HFFc6 (cell line): Measurements from ENCODE around the gene FAM162A. TPM values are rescaled to one million over a fixed set of nuclear protein-coding genes. Genes with fewer than 3 reads are reported as not detected.

Experiments
- DNase-seq: peaks from one replicate; pipeline ENCODE4 v3.0.0-alpha.2; 2018
- H3K27ac Mint-ChIP-seq: 2 replicates; pipeline ENCODE4 v1.8.0; 2020; ENCODE audit warnings: mild to moderate bottlenecking, mixed read lengths
- H3K27me3 Mint-ChIP-seq: 2 replicates; pipeline ENCODE4 v1.8.0; 2021; ENCODE audit warnings: mild to moderate bottlenecking, moderate library complexity, mixed read lengths; ENCODE audit not compliant: insufficient read depth
- H3K36me3 Mint-ChIP-seq: 2 replicates; pipeline ENCODE4 v1.8.0; 2021; ENCODE audit warnings: low read depth, mixed read lengths
- H3K4me1 Mint-ChIP-seq: 2 replicates; pipeline ENCODE4 v1.8.0; 2020; ENCODE audit warnings: low read depth, mixed read lengths
- H3K4me3 Mint-ChIP-seq: 2 replicates; pipeline ENCODE4 v1.8.0; 2020; ENCODE audit warnings: mild to moderate bottlenecking, moderate library complexity, mixed read lengths
- H3K9me3 Mint-ChIP-seq: 2 replicates; pipeline ENCODE4 v1.8.0; 2020; ENCODE audit warnings: mild to moderate bottlenecking, mixed read lengths
- CTCF ChIP-seq: fragments of 200-600 bp; sonication (generic); IDR thresholded peaks from 2 replicates; pipeline ENCODE4 v1.5.0; 2021; ENCODE audit warnings: antibody characterized with exemption, mild to moderate bottlenecking
- total RNA-seq, 6 experiments: library from RNA; stranded (reverse); fragmentation: NEBNext Ultra II Directional; extraction: Animal tissue kit (Norgen Biotek cat#: 25700); gene quantifications; 2 replicates in 1 of 6; 3 replicates in 5 of 6; pipeline ENCODE4 v1.2.3, GENCODE V29; 2021

FAM162A gene
- total RNA-seq, 6 experiments from 2014 or later: 28.4 to 37.5 (median 31.5) TPM

GRCh38 chr3:122389197-122389596 is 5.2 kb downstream of the FAM162A start:
- Mint-ChIP-seq H3K4me3 (no peak overlapping the region), H3K27ac (no peak overlapping the region), H3K9me3 (no peaks in the 10 kb centered on the region), H3K4me1 (peaks cover 25% of the 10 kb centered on the region), H3K36me3 (peaks cover 4% of the 10 kb centered on the region; the same call in 1 of the 2 replicates), H3K27me3 (no peaks in the 10 kb centered on the region)
- TF ChIP-seq CTCF: no peak
- DNase-seq: no peak

- Mint-ChIP-seq H3K27me3 (no peaks in the 10 kb centered on the region), H3K36me3 (peaks cover 4% of the 10 kb centered on the region; the same call in 1 of the 2 replicates), H3K4me1 (peaks cover 28% of the 10 kb centered on the region), H3K27ac (no peak overlapping the region), H3K9me3 (no peaks in the 10 kb centered on the region), H3K4me3 (no peak overlapping the region)
- TF ChIP-seq CTCF: no peak
- DNase-seq: no peak
These were observed 5.9 kb downstream of the FAM162A start for GRCh38 chr3:122389892-122390291.

DNA sequence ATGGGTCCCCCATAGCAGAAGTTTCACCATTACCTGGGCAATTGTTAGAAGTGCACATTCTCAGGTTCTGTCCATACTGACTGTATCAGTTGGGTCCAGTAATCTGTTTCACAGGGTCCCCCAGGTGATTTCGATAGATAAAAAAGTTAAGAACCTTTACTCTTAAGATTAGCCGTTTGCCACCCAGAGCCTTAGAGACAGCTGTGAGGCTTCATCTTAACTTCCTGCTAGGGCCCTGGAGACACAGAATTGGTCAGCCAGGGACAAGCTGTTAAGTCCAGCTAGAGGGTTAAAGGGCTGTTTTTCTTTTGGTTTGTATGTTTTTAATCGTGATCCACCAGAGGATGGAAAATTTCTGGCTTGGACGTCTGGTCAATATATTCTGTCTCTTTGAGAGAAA is 6.7 kb downstream of the FAM162A start:
- TF ChIP-seq CTCF: no peak
- Mint-ChIP-seq H3K27ac (no peak overlapping the region), H3K27me3 (no peaks in the 10 kb centered on the region), H3K9me3 (no peaks in the 10 kb centered on the region), H3K4me1 (peaks cover 30% of the 10 kb centered on the region), H3K36me3 (peaks cover 4% of the 10 kb centered on the region; the same call in 1 of the 2 replicates), H3K4me3 (no peak overlapping the region)
- DNase-seq: no peak

- no peak overlapping the region for H3K27ac Mint-ChIP-seq
- H3K27me3 Mint-ChIP-seq: no peaks in the 10 kb centered on the region
- H3K36me3 Mint-ChIP-seq: no peaks in the 10 kb centered on the region
- TF ChIP-seq CTCF: no peak
- H3K4me3 Mint-ChIP-seq: no peak overlapping the region
- H3K9me3 Mint-ChIP-seq: no peaks in the 10 kb centered on the region
- no peak for DNase-seq
- peaks cover 40% of the 10 kb centered on the region for H3K4me1 Mint-ChIP-seq
These were observed 7.9 kb downstream of the FAM162A start for GRCh38 chr3:122391681-122392446.

DNA sequence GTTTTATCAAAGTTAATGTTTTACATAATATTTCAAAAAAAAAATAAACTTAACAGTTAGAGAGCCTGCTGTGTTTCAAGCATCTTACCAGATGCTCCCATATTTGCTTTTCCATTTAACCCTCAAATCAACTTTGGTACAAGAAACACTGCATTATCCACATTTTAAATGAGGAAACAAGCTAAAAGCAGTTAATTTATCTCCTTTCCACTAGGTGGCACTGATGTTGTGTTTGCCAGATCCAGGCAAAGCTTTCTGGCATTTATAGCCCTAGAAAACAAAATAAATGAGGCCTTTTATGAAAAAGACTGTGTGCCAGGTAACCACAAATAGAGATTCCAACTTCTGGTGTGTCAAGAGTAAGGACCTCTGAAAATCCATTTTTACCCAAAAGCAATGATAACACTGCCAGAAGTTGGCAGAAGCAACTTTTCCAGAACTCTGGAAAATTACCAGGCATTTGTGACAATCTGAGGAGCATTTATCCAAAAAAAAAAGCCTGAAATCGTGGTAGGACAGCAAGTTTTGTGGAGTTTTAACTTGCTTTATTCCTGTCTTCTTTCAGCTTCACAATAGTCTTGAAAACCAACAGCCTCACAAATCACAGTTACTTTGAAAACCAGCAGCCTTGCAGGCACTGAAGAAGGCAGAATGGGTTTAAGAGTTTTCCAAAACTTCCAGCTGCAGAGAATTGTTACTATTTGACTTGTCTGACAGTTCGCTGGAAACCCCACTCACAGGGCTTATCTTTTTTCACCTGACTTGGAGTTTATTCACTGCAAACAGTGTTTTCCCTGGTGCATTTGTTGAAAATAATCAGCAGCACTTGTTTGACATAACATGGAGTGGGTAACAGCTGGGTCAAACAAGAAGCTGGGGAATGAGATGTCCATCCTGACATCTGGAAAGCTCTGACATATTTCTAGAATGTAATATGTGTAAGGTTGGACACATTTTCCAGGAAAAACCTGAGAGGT is 9.2 kb downstream of the FAM162A start:
- Mint-ChIP-seq H3K9me3 (no peaks in the 10 kb centered on the region), H3K27ac (peak overlapping the region; percentile 84), H3K36me3 (no peaks in the 10 kb centered on the region), H3K4me3 (no peak overlapping the region), H3K27me3 (no peaks in the 10 kb centered on the region), H3K4me1 (peaks cover 48% of the 10 kb centered on the region)
- peak; percentile 88 for TF ChIP-seq CTCF
- peak; percentile 61 for DNase-seq
